Neural progenitor cell (in vitro differentiated cells): Measurements from ENCODE around the gene USP9X.

Experiments used
- CTCF ChIP-seq: fragments of 200-600 bp; sonication (generic); IDR thresholded peaks from 2 replicates; pipeline ENCODE4 v1.5.1; 2017; ENCODE audit warnings: antibody characterized with exemption, mild to moderate bottlenecking
- EZH2 ChIP-seq: fragments of 200-600 bp; sonication (generic); IDR thresholded peaks from 2 replicates; pipeline ENCODE4 v1.6.1; 2017; ENCODE audit warnings: antibody characterized with exemption, mild to moderate bottlenecking, moderate library complexity
- EZH2phosphoT487 ChIP-seq: fragments of 200-600 bp; sonication (generic); IDR thresholded peaks from 2 replicates; pipeline ENCODE4 v1.6.1; 2017; ENCODE audit warnings: antibody characterized with exemption

GRCh38 chrX:41084893-41085511 lies at the start of gene USP9X:
- no peak for TF ChIP-seq CTCF
- no peak for TF ChIP-seq EZH2phosphoT487
- TF ChIP-seq EZH2: no peak
